GM23248 (cell line): ENCODE measurements around the gene ZBTB20.

Experiments
- EZH2 ChIP-seq: fragments of 200-600 bp; sonication (generic); IDR thresholded peaks from 2 replicates; pipeline ENCODE4 v1.6.1; 2018; ENCODE audit warnings: antibody characterized with exemption, mild to moderate bottlenecking; ENCODE audit not compliant: insufficient read depth, poor library complexity, severe bottlenecking
- EZH2phosphoT487 ChIP-seq: fragments of 200-600 bp; sonication (generic); IDR thresholded peaks from 2 replicates; pipeline ENCODE4 v1.6.1; 2018; ENCODE audit warnings: antibody characterized with exemption, moderate library complexity, mild to moderate bottlenecking, low read depth; ENCODE audit not compliant: insufficient read depth

DNA sequence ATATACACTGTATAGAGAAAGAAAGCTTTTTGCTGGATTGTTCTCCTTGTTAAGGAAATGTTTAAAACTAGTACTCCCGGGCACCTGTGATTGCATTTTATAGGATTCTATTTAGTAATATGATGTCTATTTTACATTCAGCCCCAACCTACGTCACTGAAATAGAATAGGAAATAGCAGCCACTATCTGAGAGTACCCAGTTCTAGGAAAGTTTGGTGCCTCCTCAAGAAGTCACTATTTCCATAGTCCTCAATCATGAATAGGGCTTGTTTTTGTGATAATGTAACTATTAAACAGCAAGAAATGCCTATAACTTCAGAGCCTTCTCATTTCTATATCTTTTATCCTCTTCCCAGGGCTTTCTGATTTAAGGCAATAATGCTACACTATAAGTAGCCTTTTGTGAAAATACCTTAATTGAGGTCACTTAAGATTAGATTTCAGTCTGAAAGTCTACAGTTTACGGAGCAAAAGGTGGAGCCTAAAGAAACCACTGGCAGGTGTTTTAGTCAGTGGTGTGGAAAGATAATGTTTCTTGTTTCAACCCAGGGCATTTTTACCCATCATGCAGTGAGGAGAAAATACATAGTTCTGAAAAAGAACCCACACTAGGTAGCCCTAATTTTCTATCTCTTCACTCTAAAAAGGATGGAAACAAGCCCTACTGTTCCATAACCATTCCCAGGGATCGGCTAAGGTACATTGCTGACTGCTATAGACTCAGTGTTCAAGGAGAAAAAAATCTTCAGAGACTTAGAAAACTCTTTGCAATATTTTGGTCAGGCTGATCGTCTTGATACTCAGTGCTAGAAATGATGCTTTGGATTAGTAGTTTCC is 814.5 kb downstream of the ZBTB20 start:
- TF ChIP-seq EZH2 (no peak), EZH2phosphoT487 (no peak)
